Measurements from ENCODE around the gene FBXO15.

The FBXO15 gene

DNA sequence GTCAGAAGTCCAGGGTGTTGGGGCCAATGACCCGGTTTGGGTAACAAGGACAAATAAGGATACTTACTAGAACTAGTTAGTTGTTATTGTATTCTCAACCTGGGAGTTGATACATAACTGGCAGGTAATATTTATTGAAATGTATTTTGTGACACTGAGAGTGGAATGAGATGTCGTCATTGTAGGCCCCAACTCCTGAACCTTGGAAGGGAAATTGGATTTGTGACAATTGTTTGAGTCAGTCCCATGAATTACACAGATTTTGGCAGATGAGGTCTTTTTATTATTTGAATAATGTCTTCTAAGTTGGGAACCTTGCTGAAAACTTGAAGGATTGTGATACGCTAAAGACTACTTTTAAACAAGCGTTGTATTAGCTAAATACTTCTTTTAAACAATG, 5.7 kb upstream of the FBXO15 start:
- DNase-seq, result no peak

DNA sequence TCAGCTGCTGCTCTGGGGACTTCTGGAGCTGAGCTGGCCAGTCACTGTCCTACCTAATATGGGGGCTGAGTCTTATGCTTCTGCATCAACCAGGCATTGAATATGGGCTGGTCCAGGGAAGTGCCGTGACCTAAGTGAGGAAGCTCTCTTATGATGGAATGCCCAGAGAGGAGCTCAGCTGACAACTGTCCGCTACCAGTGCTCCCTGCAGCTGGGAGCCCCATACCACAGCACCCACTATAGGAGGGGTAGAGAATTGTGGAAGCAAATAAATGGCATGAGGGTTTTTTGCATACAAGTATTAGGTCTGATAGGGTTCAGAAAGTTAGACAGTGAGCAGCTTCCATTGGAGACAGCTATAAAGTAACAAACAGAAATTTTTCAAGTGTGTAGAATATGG, 5.2 kb upstream of the FBXO15 start:
- DNase-seq, result no peak

GRCh38 chr18:74152270-74152669, 4.6 kb upstream of the FBXO15 start:
- no peak for DNase-seq

DNA sequence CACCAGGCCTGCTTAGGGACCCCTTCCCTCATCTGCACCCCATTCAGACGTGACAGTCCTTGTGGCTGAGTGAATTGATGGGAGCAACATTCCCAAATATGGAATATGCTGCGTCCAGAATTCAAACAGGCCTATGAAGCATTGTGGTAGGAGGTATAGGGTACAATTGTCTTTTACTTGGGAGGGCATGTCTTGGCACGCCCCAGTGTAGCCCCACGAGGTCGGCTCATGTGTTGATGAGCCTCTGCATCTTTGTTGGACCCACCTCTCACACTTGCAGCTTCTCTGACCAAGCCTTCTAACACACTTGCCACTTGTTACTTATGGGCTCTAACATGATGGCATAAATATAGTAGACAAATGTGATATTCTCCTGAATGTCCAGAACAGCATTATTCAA, 2.2 kb upstream of the FBXO15 start:
- no peak for DNase-seq

DNA sequence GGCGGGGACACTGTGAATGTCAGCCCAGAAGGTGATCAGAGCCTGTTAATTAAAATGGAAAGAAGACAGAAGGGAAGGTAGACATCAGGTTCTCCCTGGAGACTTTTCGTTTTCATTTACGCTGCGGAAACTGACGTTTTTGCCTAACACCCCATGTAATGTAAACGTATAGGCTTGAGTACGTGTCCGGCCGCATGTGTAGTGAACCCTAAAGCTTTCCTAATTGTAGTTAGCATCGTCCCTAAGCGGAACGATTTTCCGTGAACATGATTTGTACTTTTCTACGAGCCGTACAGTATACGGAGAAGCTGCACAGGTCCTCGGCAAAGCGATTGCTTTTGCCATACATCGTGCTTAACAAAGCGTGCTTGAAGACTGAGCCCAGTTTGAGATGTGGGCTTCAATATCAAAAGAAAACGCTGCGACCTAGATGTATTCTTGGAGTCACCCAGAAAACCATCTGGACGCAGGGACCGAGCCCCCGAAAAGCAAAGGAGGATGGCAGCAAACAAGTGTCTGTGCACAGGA, 973 bp upstream of the FBXO15 start:
- DNase-seq, result no peak

DNA sequence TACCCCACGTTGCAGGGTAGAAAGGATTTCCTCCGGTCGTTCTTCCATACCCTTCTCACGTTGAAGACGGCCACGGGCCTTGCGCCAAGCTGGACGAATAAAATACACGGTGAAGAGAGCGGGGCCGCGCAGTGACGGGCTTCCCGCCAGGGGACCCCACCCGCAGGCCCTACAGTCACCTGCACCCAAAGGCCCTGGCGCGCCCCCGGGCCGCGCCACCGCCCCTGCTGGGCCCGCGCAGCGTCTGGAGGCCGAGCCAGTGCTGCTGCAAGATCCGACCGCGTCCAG, 199 bp downstream of the FBXO15 start:
- no peak for DNase-seq

DNA sequence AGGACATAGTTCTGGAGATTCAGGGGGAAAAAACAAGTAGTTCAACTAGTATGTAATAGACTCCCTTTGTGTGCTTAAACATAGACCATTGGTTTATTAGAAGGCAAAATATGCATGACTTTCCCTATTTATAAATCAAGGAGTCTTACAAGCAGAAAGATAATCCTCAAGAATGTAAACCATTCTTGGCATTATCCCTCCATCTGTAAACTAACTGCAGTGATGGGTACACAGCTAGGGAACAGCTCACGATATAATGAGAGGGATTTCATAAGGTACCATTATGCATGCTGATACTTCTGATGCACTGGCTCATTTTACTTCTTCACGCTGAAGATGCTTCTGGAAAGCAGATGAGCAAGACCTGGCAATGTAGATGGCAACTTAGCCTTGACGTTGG, 878 bp downstream of the FBXO15 start:
- no peak for DNase-seq

DNA sequence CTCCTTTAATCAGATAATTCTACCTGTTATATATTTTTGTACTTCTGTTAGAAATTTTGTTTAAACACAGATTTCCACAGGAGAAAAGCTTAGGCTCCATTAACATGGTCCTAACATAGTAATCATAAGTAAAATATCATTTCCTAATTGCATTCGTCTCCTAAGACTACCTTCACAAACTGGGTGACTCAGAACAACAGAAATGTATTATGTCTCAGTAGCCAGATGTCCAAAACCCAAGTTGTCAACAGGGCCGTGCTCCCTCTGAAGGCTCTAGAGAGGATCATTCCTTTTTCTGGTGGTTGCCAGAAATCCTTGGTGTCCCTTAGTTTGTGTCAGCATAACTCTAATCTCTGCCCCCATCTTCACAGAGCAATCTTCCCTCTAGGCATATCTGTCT, 5.4 kb downstream of the FBXO15 start:
- no peak for DNase-seq

GRCh38 chr18:74141667-74142066, 6.0 kb downstream of the FBXO15 start:
- no peak for DNase-seq

DNA sequence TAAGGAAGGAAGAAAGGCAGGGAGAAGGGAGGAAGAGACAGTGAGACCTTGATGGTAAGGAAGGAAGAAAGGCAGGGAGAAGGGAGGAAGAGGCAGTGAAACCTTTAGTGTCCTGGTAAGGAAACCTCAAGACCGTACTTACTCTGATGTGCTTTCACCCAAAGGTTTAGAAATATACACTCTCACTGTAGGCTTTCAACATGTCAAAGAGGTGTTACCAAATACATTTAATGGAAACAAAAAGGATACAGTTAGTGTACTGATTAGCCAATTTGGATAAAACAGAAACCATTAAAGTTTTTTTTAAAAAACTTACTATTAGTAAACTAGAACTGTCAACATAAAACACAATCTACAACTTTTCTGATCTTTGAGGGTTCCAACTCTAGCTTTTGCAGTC, 7.1 kb downstream of the FBXO15 start:
- DNase-seq, result no peak

GRCh38 chr18:74139888-74140287, 7.7 kb downstream of the FBXO15 start:
- DNase-seq, result no peak

DNA sequence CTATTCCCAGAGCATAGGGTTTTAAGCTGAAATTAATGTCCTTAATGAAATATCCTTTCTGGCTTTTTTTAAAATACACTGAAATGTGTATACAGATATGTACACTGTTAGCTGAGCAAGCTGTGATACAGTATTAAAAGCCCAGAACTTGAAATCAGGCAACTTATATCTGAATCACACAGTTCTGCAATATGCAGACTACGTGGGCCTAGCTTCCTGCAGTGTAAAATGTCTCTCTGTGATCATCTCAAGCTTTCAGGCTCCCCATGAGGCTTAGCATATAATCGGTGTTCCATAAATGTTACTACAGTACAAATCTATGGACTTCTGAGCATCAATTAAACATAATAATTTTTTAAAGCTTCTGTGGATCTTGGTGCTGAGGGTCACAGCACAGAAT, 8.2 kb downstream of the FBXO15 start:
- DNase-seq, result no peak

- DNase-seq, result no peak
Measured at GRCh38 chr18:74137920-74138538, 9.6 kb downstream of the FBXO15 start.

DNA sequence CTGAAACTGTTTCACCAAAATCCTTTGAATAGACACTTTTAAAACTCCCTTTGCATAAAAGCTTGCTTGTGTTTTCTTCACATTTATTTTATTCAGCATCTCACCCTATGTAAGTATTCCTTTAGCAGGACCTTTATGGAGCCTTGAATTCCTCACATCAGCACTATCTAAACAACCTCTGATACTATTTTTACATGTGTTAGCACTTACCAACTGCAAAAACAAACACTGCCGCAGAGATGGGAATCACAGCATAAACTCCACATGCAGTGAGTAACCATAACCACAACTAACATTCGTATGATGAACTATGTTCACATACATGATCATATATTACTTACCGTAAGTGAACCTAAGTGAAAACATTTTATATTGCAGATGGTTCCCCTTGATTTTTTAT, 15.4 kb downstream of the FBXO15 start:
- no peak for DNase-seq

- no peak for DNase-seq
Measured at GRCh38 chr18:74131124-74131523, 16.5 kb downstream of the FBXO15 start.

- DNase-seq, result no peak
Measured at GRCh38 chr18:74128159-74128558, 19.5 kb downstream of the FBXO15 start.

DNA sequence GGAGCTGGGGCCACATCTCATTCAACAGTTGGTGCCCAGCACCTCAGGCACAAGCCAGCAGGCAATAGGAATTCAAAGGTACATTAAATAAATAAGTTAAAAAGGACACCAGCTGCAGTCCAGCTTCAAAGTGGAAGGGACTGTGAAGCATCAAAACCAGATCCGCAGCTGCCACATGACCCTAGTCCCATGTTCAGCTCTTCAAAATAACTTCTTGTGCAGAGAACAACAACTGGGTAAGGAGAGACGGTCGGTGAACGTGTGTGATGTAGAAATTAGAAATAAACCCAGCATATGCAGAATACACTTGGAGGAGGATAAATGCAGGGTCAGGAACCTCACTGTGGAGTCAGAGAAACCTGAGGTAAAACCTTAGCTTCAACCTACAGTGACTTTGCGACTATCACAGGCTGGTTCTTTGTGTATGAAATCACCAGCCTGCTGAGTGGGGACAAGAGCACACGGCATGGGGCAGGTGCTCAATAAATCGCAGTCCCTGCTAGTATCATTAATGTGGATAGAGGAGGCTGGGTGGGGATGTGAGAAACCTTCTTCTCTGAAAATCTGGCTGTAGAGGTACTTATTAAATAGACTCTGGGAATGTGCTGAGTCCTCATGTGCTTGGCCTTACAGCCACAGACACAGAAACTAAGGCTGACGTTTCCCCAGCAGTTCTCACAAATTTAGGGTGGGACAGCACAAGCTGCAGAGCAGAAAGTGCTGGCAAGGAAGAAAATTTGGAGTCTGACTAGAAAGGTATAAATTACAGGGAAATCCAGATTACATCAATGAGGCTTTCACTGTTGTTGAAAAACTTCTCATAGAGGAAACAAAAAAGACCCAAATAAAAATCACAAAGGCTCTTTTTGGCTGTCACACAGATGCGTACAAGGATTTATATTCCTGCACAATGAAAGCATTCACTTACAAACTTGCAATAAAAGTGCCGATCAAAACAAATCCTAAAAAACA, 20.7 kb downstream of the FBXO15 start:
- no peak for DNase-seq

DNA sequence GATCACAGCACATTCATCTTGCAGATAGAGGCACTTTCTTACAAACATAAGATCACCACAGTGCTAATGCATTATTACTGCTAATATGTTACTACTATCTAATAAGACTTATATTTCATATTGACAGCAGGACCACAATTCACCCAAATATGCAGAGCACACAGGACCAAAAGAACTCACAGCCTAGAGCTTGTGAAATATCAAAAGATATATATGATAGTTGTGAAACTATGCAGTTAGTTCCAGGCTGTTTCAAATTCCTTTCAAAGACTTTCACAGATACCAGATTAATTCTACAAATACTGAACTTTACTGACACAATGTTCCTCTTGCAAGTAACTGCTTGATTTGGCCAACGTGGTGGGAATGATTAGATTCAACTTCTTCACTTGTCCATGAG, 23.0 kb downstream of the FBXO15 start:
- no peak for DNase-seq

DNA sequence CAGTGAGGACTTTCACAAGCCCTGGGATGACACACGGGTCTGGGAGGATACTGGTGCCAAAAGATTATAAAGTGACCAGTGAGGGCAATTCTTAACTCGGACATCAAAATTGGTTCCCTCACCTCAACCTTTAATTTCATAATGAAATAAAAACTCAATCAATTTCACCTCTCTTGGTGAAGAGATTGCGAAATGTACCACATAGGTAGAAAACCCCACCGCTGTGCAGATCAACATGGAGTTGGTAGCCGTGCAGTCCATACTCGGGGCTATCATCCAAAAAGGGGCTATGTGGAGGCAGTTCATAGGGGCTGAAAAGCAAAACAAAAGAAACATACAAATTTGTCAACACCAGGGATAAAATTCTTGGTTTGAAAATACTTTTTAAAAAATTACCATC, 24.4 kb downstream of the FBXO15 start:
- no peak for DNase-seq

- DNase-seq, result no peak
Measured at GRCh38 chr18:74116633-74117554, 30.7 kb downstream of the FBXO15 start.

GRCh38 chr18:74115046-74115445, 32.6 kb downstream of the FBXO15 start:
- DNase-seq, result no peak

DNA sequence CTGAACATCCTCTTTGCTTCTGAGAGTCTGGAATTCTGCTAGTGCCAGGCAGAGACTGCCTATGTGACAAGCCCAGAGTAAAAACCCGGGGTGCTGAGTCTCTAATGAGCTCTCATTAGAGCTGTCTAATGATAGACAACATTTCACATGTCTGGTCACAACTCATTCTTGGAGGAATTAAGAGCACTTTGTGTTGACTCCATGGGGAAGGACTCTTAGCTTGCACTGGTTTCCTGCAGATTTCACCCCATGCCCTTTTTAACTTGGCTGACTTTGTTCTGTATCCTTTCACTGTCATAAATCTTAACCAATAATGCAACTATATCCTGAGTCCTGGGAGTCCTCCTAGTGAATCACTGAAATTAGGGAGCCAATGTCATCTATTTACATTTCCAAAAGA, 33.5 kb downstream of the FBXO15 start:
- DNase-seq, result no peak

DNA sequence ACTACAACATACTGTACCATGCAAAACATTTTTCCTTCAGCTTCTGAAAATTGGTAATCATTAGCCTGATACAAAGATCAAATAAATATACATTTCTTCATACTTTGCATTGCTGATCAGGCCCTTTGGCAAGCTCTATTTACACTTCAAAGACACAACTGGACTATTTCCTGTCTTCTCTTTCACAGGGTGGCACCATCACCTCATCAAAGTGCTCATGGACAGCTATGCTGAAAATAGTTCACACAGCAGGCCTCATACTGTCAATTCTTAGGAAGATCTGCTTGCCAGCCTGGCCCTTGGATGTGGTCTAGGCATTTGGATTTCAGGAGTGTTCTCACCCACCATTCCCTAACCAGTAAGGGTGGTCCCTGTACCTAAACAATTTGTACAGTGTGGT, 33.9 kb downstream of the FBXO15 start:
- DNase-seq, result no peak
